ENCODE data around the gene RCL1.

GRCh38 chr9:4883326-4883873 is 90.7 kb downstream of the RCL1 start:
- TF ChIP-seq ARNTL (CRISPR knock-in tag; IDR thresholded peaks at IDR 0.05; ENCODE audit: borderline replicate concordance, low read depth) (no peak), CSDC2 (CRISPR knock-in tag; IDR thresholded peaks at IDR 0.05) (no peak)
- TF ChIP-seq, protein P1, sequence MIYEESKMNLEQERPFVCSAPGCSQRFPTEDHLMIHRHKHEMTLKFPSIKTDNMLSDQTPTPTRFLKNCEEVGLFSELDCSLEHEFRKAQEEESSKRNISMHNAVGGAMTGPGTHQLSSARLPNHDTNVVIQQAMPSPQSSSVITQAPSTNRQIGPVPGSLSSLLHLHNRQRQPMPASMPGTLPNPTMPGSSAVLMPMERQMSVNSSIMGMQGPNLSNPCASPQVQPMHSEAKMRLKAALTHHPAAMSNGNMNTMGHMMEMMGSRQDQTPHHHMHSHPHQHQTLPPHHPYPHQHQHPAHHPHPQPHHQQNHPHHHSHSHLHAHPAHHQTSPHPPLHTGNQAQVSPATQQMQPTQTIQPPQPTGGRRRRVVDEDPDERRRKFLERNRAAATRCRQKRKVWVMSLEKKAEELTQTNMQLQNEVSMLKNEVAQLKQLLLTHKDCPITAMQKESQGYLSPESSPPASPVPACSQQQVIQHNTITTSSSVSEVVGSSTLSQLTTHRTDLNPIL (CRISPR knock-in tag; IDR thresholded peaks at IDR 0.05; ENCODE audit: low read depth) = no peak
